ENCODE measurements around the gene JADE2. TPM values are rescaled to one million over a fixed set of nuclear protein-coding genes. Genes with fewer than 3 reads are reported as not detected.

The JADE2 gene
- total and polyA plus RNA-seq, 2 experiments from 2014 or later = 16.2 to 40.8 TPM

DNA sequence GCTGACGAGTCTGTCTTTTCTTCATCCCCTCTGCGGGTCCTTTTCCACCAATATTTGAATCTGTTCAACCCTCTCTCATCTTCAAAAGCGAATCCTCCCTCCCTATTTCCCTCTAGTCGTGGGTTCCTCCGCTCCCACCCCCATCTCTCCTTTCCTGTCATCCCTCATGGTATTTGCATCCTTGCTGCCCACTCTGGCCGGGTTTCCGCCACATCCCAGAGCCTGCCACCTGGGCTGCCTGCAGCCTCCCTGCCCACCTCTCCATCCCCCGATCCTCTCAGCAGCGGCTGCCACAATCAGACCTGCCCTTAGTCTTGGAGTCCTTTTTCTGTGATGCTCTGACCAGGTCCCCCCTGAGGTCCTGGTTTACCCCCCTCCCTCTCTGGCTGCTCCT lies 44.9 kb downstream of the JADE2 start (continued):
- TF ChIP-seq, protein P1, sequence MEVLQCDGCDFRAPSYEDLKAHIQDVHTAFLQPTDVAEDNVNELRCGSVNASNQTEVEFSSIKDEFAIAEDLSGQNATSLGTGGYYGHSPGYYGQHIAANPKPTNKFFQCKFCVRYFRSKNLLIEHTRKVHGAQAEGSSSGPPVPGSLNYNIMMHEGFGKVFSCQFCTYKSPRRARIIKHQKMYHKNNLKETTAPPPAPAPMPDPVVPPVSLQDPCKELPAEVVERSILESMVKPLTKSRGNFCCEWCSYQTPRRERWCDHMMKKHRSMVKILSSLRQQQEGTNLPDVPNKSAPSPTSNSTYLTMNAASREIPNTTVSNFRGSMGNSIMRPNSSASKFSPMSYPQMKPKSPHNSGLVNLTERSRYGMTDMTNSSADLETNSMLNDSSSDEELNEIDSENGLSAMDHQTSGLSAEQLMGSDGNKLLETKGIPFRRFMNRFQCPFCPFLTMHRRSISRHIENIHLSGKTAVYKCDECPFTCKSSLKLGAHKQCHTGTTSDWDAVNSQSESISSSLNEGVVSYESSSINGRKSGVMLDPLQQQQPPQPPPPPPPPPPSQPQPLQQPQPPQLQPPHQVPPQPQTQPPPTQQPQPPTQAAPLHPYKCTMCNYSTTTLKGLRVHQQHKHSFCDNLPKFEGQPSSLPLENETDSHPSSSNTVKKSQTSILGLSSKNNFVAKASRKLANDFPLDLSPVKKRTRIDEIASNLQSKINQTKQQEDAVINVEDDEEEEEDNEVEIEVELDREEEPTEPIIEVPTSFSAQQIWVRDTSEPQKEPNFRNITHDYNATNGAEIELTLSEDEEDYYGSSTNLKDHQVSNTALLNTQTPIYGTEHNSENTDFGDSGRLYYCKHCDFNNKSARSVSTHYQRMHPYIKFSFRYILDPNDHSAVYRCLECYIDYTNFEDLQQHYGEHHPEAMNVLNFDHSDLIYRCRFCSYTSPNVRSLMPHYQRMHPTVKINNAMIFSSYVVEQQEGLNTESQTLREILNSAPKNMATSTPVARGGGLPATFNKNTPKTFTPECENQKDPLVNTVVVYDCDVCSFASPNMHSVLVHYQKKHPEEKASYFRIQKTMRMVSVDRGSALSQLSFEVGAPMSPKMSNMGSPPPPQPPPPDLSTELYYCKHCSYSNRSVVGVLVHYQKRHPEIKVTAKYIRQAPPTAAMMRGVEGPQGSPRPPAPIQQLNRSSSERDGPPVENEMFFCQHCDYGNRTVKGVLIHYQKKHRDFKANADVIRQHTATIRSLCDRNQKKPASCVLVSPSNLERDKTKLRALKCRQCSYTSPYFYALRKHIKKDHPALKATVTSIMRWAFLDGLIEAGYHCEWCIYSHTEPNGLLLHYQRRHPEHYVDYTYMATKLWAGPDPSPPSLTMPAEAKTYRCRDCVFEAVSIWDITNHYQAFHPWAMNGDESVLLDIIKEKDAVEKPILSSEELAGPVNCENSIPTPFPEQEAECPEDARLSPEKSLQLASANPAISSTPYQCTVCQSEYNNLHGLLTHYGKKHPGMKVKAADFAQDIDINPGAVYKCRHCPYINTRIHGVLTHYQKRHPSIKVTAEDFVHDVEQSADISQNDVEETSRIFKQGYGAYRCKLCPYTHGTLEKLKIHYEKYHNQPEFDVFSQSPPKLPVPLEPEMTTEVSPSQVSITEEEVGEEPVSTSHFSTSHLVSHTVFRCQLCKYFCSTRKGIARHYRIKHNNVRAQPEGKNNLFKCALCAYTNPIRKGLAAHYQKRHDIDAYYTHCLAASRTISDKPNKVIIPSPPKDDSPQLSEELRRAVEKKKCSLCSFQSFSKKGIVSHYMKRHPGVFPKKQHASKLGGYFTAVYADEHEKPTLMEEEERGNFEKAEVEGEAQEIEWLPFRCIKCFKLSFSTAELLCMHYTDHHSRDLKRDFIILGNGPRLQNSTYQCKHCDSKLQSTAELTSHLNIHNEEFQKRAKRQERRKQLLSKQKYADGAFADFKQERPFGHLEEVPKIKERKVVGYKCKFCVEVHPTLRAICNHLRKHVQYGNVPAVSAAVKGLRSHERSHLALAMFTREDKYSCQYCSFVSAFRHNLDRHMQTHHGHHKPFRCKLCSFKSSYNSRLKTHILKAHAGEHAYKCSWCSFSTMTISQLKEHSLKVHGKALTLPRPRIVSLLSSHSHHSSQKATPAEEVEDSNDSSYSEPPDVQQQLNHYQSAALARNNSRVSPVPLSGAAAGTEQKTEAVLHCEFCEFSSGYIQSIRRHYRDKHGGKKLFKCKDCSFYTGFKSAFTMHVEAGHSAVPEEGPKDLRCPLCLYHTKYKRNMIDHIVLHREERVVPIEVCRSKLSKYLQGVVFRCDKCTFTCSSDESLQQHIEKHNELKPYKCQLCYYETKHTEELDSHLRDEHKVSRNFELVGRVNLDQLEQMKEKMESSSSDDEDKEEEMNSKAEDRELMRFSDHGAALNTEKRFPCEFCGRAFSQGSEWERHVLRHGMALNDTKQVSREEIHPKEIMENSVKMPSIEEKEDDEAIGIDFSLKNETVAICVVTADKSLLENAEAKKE (CRISPR knock-in tag; IDR thresholded peaks at IDR 0.05) = no peak
- no peak for TF ChIP-seq POLR2AphosphoS5 (IDR thresholded peaks at IDR 0.05; ENCODE audit: low read depth)
- TF ChIP-seq, protein P2, sequence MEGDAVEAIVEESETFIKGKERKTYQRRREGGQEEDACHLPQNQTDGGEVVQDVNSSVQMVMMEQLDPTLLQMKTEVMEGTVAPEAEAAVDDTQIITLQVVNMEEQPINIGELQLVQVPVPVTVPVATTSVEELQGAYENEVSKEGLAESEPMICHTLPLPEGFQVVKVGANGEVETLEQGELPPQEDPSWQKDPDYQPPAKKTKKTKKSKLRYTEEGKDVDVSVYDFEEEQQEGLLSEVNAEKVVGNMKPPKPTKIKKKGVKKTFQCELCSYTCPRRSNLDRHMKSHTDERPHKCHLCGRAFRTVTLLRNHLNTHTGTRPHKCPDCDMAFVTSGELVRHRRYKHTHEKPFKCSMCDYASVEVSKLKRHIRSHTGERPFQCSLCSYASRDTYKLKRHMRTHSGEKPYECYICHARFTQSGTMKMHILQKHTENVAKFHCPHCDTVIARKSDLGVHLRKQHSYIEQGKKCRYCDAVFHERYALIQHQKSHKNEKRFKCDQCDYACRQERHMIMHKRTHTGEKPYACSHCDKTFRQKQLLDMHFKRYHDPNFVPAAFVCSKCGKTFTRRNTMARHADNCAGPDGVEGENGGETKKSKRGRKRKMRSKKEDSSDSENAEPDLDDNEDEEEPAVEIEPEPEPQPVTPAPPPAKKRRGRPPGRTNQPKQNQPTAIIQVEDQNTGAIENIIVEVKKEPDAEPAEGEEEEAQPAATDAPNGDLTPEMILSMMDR (conservative IDR thresholded peaks at IDR 0.05; ENCODE audit: low read depth in 2 of 2) = no peak
- TF ChIP-seq, protein P3, sequence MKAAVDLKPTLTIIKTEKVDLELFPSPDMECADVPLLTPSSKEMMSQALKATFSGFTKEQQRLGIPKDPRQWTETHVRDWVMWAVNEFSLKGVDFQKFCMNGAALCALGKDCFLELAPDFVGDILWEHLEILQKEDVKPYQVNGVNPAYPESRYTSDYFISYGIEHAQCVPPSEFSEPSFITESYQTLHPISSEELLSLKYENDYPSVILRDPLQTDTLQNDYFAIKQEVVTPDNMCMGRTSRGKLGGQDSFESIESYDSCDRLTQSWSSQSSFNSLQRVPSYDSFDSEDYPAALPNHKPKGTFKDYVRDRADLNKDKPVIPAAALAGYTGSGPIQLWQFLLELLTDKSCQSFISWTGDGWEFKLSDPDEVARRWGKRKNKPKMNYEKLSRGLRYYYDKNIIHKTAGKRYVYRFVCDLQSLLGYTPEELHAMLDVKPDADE (IDR thresholded peaks at IDR 0.05) = no peak
- no peak for TF ChIP-seq EZH2 (IDR thresholded peaks at IDR 0.05; ENCODE audit: low read depth, unreplicated experiment)
- TF ChIP-seq NANOG (IDR thresholded peaks at IDR 0.05; ENCODE audit: borderline replicate concordance) = no peak
- TF ChIP-seq ZNF114 (CRISPR knock-in tag; IDR thresholded peaks at IDR 0.05) = no peak

Measured in GM23338 (cell line).